Kidney (tissue), 14 donors: ENCODE data around the gene RPL41. TPM values are rescaled to one million over a fixed set of nuclear protein-coding genes. Genes with fewer than 3 reads are reported as not detected.

Experiments used
- DNase-seq, 5 donors: peaks; one replicate each; pipeline ENCODE4 v3.0.0-alpha.2; 2013 to 2020
- FAIRE-seq: peaks from 2 replicates; lab custom pipeline; 2012; peaks lifted over from hg19 to GRCh38; lab: Jason Lieb, UNC
- H3K27ac ChIP-seq, 2 donors: one replicate each; pipeline ENCODE4 v1.7.0; 2013; ENCODE audit warnings: low read depth in 2 of 2, low read length in 2 of 2, inconsistent platforms in 1 of 2
- H3K27me3 ChIP-seq: one replicate; pipeline ENCODE4 v1.7.1; 2013; ENCODE audit warnings: low read length, inconsistent platforms; ENCODE audit not compliant: control insufficient read depth, insufficient read depth
- H3K36me3 ChIP-seq, 3 donors: one replicate each; pipeline versions ENCODE4 v1.7.0 to v1.7.1; 2013; ENCODE audit warnings: low read length in 3 of 3, control low read depth in 1 of 3, inconsistent platforms in 1 of 3; ENCODE audit not compliant: insufficient read depth in 3 of 3, control insufficient read depth in 2 of 3
- H3K4me1 ChIP-seq, 3 donors: one replicate each; pipeline versions ENCODE4 v1.7.0 to v1.7.1; 2013; ENCODE audit warnings: low read length in 3 of 3, inconsistent platforms in 1 of 3, low read depth in 1 of 3; ENCODE audit not compliant: control insufficient read depth in 2 of 3, insufficient read depth in 2 of 3
- H3K4me3 ChIP-seq, 3 donors: one replicate each; pipeline versions ENCODE4 v1.7.0 to v1.8.1; 2013; ENCODE audit warnings: low read length in 3 of 3, control low read depth in 1 of 3, inconsistent platforms in 1 of 3
- H3K9ac ChIP-seq, 3 donors: one replicate each; pipeline versions ENCODE4 v1.7.0 to v1.7.1; 2013; ENCODE audit warnings: low read length in 3 of 3, control low read depth in 1 of 3, inconsistent platforms in 1 of 3
- H3K9me3 ChIP-seq, 3 donors: one replicate each; pipeline versions ENCODE4 v1.7.0 to v1.7.1; 2013; ENCODE audit warnings: low read length in 3 of 3, control low read depth in 1 of 3, inconsistent platforms in 1 of 3; ENCODE audit not compliant: control insufficient read depth in 2 of 3, insufficient read depth in 1 of 3
- intact Hi-C: fragments of 100-400 bp; cut with DNase I; formaldehyde crosslinking; loops from one replicate; pipeline ENCODE4 v1.11.1; 2022
- polyA plus RNA-seq: library from polyadenylated mRNA; stranded (reverse); fragments of 350-450 nt; fragmentation: Illumina TruSeq; extraction: RNeasy Lipid Tissue Mini Kit (QIAGEN cat#74804); gene quantifications from one replicate; pipeline ENCODE4 v1.2.3, GENCODE V29; 2014; ENCODE audit warnings: low read depth, low replicate concordance; ENCODE audit not compliant: insufficient read depth
- total RNA-seq: library from RNA; stranded (reverse); fragmentation: NEBNext Ultra II Directional; extraction: Animal tissue kit (Norgen Biotek cat#: 25700); gene quantifications from one replicate; pipeline ENCODE4 v1.2.1, GENCODE V29; 2021
- TF ChIP-seq, protein P1 (sequence below): IDR thresholded peaks from 3 replicates; pipeline ENCODE4 v1.5.1; 2012; ENCODE audit warnings: mild to moderate bottlenecking, moderate library complexity, borderline replicate concordance; ENCODE audit not compliant: insufficient read depth; ENCODE audit errors: extremely low read depth
- donor health status: control.
- donor health status: control.
- donor health status: control.
- donor health status: control.
- donor health status: control.
- donor health status: DM: yes; HTN: yes; CAD: no.
- donor health status: Normal renal cell carcinoma (clear cell type).

The RPL41 gene
- total and polyA plus RNA-seq, 2 donors from 2014 or later: 2,987 to 5,602 TPM

DNA sequence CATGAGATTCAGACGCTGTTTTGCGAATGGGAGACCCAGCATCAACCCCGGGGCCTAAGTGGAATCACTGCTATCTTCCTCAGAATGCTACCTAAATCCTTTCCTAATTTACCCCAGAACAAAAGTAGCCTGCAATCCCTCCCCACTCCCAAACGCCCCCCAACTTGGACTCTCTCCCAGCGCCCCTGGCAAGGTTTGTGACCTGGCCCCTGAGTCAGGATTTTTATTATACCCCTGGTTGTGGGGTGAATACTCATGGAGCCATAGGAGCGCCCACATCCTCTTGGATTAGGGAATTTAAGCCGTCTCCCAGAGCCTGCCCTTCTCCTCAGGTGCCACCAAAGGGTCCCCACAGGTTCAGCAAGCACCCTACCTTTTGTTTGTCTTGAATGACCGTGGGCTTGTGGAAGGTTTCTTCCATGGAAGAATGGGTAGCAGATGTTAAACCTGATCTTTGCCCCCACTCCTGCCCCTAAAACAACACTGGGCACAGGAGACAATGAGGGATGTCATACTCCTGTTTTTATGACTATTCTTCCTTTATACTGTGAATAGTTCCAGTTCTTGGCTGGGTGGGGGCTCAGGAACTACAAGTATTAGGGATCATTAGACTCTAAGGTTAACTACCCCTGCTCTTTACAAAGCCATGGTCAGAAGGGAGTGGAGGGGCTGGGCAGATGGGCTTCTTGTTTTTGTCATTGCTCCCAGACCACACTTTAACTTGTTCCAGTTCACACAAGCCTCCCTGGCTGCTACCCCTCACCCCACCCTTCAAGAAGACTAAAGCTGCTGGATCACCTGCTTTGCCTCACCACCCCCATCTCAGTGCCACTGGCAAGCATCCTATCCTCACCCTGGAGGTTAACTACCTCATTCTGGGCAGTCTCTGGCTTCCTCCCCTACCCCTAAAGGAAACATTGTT, 36.6 kb downstream of the RPL41 start:
- peaks cover 0 to 16% (median 10%) of the 10 kb centered on the region in 3 donors for H3K4me1 ChIP-seq
- TF ChIP-seq, protein P1, sequence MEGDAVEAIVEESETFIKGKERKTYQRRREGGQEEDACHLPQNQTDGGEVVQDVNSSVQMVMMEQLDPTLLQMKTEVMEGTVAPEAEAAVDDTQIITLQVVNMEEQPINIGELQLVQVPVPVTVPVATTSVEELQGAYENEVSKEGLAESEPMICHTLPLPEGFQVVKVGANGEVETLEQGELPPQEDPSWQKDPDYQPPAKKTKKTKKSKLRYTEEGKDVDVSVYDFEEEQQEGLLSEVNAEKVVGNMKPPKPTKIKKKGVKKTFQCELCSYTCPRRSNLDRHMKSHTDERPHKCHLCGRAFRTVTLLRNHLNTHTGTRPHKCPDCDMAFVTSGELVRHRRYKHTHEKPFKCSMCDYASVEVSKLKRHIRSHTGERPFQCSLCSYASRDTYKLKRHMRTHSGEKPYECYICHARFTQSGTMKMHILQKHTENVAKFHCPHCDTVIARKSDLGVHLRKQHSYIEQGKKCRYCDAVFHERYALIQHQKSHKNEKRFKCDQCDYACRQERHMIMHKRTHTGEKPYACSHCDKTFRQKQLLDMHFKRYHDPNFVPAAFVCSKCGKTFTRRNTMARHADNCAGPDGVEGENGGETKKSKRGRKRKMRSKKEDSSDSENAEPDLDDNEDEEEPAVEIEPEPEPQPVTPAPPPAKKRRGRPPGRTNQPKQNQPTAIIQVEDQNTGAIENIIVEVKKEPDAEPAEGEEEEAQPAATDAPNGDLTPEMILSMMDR: no peak
- no peak for FAIRE-seq

DNA sequence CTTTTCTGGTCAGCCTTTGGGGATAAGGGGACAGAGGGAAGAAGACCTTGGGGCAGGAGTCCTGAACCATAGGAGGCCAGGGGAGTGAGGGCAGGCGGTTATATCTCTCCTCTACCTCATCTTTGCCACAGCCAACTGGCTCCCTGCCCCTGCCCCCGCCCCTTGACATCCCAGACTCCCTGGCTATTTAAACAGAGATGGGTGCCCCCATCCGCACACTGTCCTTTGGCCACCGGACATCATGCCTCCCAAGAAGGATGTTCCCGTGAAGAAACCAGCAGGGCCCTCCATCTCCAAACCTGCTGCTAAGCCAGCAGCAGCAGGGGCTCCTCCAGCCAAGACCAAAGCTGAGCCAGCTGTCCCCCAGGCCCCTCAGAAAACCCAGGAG, 37.2 kb downstream of the RPL41 start:
- no peaks in the 10 kb centered on the region for H3K9me3 ChIP-seq
- FAIRE-seq (no peak), DNase-seq (peak in 2 of 5 donors; percentile 41 to 49)
- intact Hi-C loops: no loop called here
- H3K36me3 ChIP-seq: peaks cover 0 to 2% (median 0%) of the 10 kb centered on the region in 3 donors
- H3K4me3 ChIP-seq: no peak overlapping the region
- no peaks in the 10 kb centered on the region for H3K27me3 ChIP-seq
- H3K27ac ChIP-seq: no peak overlapping the region
- no peak overlapping the region for H3K9ac ChIP-seq
- TF ChIP-seq, protein P1: no peak
- H3K4me1 ChIP-seq: peaks cover 0 to 16% (median 10%) of the 10 kb centered on the region in 3 donors

More for the DNA sequence above, 36.6 kb downstream of the RPL41 start:
- Histone ChIP-seq H3K9ac (peak overlapping the region; percentile 68 to 93 (median 83)), H3K9me3 (no peaks in the 10 kb centered on the region), H3K27me3 (no peaks in the 10 kb centered on the region), H3K4me3 (peak overlapping the region; percentile 80 to 92 (median 82)), H3K36me3 (peaks cover 0 to 2% (median 0%) of the 10 kb centered on the region in 3 donors), H3K27ac (peak overlapping the region; percentile 24 to 91)
- intact Hi-C loops: no loop called here
- DNase-seq: peak in 2 of 5 donors; percentile 54 to 60

DNA sequence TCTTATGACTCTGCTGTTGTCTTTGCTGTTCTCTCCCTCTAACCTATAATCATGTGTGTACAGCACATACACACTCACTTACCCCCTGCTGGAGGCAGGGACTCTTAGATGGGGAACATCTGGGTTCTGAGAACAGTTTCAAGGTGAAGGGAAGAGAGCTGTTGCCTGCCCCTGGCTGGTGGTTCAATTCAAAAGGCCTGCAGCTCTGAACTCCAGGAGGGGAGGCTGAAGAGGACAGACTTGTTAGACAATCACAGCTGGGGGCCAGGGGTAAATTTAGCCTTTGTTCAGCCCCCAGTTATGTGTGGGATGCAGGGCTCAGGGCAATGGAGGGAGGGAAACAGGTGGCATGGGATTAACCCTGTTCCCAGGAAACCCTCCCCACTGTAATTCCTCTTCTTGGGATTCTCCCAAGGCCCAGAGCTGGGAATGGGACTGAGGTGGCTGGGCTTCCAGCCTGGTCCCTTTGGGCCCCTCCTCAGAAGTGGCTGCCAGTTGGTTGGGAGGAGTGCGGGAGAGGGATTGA, 37.9 kb downstream of the RPL41 start:
- H3K9ac ChIP-seq: no peak overlapping the region
- intact Hi-C loops: no loop called here
- no peaks in the 10 kb centered on the region for H3K9me3 ChIP-seq
- H3K4me3 ChIP-seq: no peak overlapping the region
- no peak overlapping the region for H3K27ac ChIP-seq
- H3K27me3 ChIP-seq: no peaks in the 10 kb centered on the region
- peaks cover 0 to 2% (median 0%) of the 10 kb centered on the region in 3 donors for H3K36me3 ChIP-seq
- peaks cover 0 to 16% (median 11%) of the 10 kb centered on the region in 3 donors for H3K4me1 ChIP-seq
- DNase-seq (no peak), FAIRE-seq (no peak)
- TF ChIP-seq, protein P1: no peak
